ENCODE data around the gene HM13.

DNA sequence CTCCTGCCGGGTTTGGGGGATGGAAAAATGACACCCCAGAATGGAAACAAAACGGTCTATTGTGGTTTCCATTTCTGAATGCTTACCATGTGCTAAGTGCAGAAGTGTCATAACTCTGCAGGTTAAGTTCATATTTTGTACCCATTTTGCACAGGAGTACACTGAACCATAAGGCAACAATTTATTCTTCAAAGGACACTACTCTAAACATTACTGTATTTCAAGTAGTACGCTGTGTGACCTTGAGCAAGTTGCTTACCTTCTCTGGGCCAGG, 81.1 kb downstream of the HM13 start:
- TF ChIP-seq CTCF (IDR thresholded peaks at IDR 0.05) (no peak), POLR2A (IDR thresholded peaks at IDR 0.05) (no peak), POLR2AphosphoS5 (IDR thresholded peaks at IDR 0.05) (no peak)

Measured in prostate gland (tissue), 2 donors.